GM12892 (cell line): Measurements from ENCODE around the gene SEMA5B.

ENCODE experiments used
- DNase-seq: peaks from one replicate; pipeline ENCODE4 v3.0.0; 2011; ENCODE audit not compliant: insufficient read length
- FAIRE-seq: peaks from 2 replicates; lab custom pipeline; 2011; peaks lifted over from hg19 to GRCh38; lab: Jason Lieb, UNC
- POLR2A ChIP-seq: IDR thresholded peaks from 2 replicates; pipeline ENCODE4 v1.6.1; 2011; ENCODE audit warnings: low read depth, low read length, control low read depth
- POLR2AphosphoS5 ChIP-seq: IDR thresholded peaks from 2 replicates; pipeline ENCODE4 v1.6.1; 2011; ENCODE audit warnings: low read depth, low read length, control low read depth
- TAF1 ChIP-seq: IDR thresholded peaks from 2 replicates; pipeline ENCODE4 v1.6.1; 2011; ENCODE audit warnings: low read depth, mild to moderate bottlenecking, control low read depth, low read length, borderline replicate concordance

Gene SEMA5B

DNA sequence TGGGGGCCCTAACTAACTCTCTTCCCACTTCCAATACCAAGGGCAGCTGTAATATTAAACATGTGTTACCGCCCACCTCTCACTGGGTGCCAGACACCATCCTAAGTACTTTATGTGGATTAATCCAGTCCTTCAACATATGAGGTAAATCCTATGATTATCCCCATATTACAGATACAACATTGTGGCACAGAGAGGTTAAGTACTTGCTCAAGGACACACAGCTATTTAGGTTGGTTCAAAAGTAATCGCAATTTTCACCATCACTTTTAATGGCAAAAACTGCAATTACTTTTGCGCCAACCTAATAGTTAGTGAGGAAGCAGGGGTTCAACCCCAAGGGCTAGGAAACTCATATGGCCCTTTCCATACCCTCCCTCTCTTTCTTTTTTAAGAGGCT is 100.8 kb downstream of the SEMA5B start:
- DNase-seq (no peak), FAIRE-seq (no peak)
- TF ChIP-seq POLR2AphosphoS5 (no peak), TAF1 (no peak), POLR2A (no peak)

DNA sequence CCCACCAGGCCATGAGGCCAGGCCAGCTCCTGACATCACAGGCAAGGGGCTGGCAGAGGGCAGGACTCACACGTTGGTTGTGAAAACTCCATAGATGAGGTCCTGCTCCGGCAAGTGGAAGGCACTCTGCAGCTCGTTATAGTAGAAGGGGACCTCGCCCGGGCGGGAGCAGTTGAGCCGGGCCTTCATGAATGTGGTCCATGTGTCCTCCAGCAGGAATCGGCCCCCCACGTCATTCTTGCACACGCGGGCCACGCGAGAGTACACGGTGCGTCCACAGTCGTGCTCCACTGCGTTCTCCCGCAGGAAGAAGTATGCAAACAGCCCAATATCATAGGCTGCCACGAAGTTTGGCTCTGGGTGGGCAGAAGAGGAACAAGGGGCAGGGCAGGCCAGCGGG is 101.2 kb downstream of the SEMA5B start:
- FAIRE-seq (no peak), DNase-seq (no peak)
- TF ChIP-seq POLR2A (no peak), POLR2AphosphoS5 (no peak)

DNA sequence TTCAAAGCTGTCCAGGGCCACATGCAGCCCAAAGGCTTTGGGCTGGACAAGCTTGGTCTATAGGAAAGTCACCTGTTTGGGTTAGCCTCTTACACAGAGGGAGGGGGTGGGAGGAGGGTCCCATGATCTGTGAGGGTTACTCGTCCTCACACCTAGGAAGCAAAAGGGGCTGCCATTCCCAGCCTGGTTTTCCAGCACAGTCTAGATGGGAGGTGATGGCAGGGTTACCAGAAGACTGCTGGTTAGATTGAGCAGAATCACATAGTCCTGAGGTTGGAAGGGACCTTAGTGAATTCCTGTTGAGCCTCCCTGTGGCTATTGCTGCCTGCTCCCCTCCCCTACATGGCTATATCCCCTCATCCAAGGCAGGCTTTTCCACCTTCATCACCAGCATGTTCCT is 101.8 kb downstream of the SEMA5B start:
- DNase-seq, result no peak
- no peak for FAIRE-seq

DNA sequence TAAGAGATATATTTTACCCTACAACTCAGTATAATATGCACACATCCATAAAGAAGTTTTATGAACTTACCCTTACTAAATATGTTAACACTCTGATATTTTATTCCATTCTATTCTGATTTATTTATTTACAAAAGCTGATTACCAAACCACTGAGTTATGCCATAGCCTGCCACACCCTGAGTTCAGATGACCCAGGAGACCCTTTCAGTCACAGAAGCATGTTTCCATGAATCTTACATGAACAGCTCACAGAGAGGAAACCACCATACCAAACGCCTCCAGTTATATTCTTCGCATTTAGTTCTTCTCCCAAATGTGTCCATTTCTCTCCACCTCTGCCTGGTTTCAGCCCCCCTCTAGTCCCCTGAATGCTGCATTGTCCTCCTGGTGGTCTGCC is 103.5 kb downstream of the SEMA5B start:
- no peak for TF ChIP-seq POLR2A
- TF ChIP-seq TAF1, result no peak
- no peak for TF ChIP-seq POLR2AphosphoS5
- DNase-seq (no peak), FAIRE-seq (no peak)

More for the DNA sequence above, 101.8 kb downstream of the SEMA5B start:
- TF ChIP-seq POLR2A, result no peak
- no peak for TF ChIP-seq TAF1
- no peak for TF ChIP-seq POLR2AphosphoS5

DNA sequence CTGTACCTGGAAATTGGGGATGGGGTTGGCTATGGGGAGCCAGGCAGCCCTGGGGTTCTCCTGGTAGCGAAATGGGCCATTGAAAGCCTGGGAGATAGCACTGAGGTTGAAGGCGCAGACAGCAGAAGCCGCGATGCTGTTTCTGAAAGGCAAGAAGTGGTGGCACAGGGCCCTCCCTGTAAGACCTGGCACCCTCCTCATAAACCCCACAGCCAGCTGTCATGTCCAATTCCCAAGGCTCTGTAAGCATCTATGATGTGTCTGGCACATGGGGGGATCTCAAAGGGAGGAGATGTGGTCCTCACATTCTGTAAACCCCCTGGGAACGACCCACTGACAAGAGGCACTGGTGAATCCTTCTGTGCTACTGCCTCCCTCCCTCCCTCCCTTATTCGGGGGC is 104.0 kb downstream of the SEMA5B start:
- no peak for DNase-seq
- no peak for FAIRE-seq
- TF ChIP-seq TAF1 (no peak), POLR2A (no peak), POLR2AphosphoS5 (no peak)

DNA sequence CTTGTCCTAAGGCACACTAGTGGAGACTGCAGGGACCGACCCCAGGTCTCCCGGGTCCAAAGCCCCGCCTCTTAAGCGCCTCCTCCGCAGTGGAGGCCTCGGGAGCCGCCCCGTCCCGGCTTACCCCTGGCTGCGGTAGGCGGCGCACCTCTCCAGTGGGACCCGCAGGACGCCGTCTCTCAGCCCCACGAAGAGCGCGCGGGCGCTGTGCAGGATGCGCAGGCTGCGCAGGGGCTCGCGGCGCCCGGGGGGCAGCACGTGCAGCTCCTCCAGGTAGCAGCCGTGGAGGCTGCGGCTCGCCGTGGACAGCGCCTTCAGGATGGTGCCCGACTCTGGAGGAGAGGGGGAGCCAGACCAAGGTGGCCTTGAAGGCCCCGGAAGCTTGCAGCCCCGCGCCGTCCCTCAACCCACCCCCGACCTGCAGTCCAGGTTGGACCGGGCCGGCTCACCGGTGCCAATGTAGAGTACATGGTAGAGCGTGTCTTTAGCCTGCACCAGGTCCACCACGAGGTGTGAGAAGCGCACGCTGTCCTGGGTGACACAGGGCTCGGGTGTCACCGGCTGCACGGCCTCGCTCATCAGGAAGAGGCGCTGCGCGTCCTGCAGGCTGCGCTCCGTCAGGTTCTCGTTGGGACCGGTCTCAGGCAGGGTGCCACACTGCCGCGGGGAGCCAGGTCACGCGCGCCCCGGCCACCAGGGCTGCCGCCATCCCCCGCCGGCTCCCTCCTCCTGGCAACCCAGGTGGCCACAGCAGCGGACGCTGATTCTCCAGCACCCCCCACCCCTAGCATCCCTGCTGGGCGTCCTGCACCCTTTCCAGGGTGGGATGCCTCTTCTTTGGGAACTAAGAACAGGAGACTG is 105.5 kb downstream of the SEMA5B start:
- FAIRE-seq, result no peak
- DNase-seq, result no peak
- TF ChIP-seq POLR2AphosphoS5, result no peak
- TF ChIP-seq POLR2A, result no peak
- no peak for TF ChIP-seq TAF1

DNA sequence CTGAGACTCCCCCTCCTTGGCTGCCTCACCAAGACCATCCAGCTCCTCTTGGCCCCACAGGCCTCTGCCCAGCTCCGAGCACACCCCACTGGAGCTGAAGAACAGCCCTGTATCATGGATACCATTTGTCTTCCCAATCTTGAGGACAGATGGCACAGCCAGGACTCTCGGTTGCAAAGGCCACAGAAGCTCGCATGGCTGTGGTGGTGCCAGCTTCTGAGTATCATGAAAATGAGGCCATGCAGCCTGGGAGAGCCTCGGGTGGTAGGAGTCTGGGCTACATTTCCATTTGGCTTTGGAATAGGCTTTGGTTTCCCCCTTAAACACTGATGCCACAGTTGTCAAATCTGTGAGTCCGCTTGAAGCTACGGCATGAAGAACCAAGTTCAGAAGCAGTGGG is 106.6 kb downstream of the SEMA5B start:
- no peak for TF ChIP-seq POLR2AphosphoS5
- TF ChIP-seq POLR2A, result no peak
- no peak for TF ChIP-seq TAF1
- no peak for FAIRE-seq

DNA sequence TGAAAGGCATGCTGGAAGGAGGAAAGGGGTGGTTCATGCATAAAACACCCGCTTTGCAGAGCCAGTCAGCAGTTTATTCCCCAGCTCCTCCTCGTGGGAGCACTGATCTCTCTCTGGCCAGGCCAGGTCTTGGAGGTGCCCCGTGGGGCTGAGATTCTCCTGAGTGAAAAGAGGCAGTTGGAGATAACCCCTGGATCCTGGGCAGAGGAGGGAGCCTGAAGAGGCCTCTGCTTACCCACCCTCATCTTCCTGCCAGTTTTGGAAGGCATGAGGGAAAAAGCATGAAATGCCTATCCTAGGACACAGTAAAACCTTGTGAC is 108.3 kb downstream of the SEMA5B start:
- no peak for DNase-seq
- FAIRE-seq, result no peak
- no peak for TF ChIP-seq POLR2AphosphoS5
- TF ChIP-seq POLR2A, result no peak
- TF ChIP-seq TAF1, result no peak

More for the DNA sequence above, 106.6 kb downstream of the SEMA5B start:
- no peak for DNase-seq

DNA sequence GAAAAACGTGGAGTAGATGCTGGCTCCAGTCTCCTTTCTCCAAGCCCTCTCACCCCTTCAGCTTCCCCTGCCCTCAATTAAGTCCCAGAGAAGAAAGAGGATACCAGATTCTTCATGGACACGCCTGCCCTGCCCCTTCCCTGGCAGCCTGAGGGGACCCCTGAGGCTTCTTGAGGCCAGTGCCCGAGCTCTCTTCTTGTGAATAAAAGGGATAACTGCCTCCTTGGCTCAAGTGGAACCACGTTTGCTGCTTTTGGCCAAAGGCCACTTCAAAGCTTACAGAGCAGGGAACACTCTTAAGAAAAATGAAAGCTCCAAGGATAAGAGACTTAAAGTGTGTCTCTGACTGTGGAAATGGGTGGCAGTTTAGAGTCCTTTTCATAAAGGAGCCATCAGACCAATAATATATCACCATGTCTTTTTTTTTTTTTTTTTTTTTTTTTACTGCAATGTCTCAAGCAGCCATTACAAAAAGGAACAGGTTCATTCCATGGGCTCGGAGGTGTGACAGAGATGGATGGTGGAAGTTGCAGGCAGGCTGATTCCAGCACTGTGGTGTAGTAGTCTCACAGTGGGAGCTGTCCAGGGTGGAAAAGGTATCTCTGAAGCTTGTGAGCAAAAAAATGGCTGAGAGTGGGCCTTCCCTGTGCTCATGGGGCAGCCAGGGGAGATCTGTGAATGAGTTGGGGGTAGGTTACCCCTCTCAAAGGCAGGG is 108.8 kb downstream of the SEMA5B start:
- DNase-seq (no peak), FAIRE-seq (no peak)
- TF ChIP-seq POLR2AphosphoS5 (no peak), POLR2A (no peak), TAF1 (no peak)

DNA sequence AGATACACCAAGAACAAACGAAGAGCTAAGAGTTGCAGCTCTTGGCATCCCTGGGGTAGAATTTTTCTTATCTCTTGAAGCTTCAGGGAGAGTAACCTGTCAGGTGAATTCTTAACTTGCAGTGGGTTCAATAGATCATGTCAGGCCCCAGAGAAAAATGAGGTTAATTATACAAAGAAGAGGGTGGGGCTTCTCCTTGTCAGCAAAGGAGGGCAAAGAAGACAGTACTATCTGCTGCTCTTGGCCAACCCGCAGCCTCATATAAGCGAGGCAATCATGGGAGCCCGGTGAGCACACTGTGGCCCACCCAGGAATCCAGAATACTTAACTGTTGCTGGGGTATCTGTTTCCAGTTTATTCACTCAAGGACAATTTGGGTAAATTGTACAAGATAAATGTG is 110.2 kb downstream of the SEMA5B start:
- TF ChIP-seq TAF1 (no peak), POLR2A (no peak), POLR2AphosphoS5 (no peak)
- DNase-seq, result no peak
- no peak for FAIRE-seq

DNA sequence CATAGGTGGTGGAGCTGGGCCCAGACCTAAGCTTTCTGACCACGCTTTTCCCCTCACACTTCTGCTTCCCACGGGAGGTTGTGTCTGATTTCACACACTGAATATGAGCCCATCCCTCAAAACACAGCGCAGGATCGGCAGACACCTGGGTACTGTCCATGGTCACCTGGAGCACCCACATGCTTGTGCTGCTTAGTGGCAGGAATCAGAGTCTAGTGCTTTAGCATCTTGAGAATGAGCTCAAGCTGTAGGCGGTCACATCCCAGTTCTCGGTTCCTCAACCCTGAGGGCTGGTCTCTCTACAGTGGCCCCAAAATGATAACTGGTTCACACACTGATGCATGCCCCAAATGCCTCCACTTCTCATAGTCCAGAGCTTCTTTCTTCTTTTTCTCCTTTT is 111.0 kb downstream of the SEMA5B start:
- FAIRE-seq, result no peak

DNA sequence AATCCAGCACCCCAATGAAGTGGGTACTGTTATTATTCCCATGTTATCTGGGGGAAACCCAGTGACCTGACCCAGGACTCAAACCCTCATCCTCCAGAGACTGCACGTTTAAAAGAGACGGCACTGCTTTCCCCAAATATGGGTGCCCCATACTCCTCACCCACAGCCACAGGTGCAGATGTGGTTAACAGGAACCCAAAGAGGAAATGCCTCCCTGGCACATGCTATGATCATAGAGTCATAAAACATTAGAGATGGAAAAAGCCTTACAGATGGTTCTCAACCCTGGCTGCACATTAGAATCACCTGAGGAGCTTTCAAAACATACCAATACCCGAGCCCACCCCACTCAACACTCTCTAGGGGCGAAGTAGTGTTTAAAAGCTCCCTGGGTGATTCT is 111.5 kb downstream of the SEMA5B start:
- TF ChIP-seq TAF1 (no peak), POLR2AphosphoS5 (no peak), POLR2A (no peak)
- DNase-seq (no peak), FAIRE-seq (no peak)

More for the DNA sequence above, 111.0 kb downstream of the SEMA5B start:
- no peak for DNase-seq
- no peak for TF ChIP-seq POLR2AphosphoS5
- no peak for TF ChIP-seq POLR2A
